ENCODE measurements around the gene USP43. TPM values are rescaled to one million over a fixed set of nuclear protein-coding genes. Genes with fewer than 3 reads are reported as not detected.

The USP43 gene
- total RNA-seq, 6 donors from 2014 or later = 5.9 to 17.9 (median 11.0) TPM

- H3K36me3 ChIP-seq = no peaks in the 10 kb centered on the region
- no peaks in the 10 kb centered on the region for H3K27me3 ChIP-seq
- DNase-seq (no peak), ATAC-seq (ENCODE audit: low FRiP score in 2 of 2) (no peak)
- no peaks in the 10 kb centered on the region for H3K9me3 ChIP-seq
- WGBS, 2 donors = 37 to 59% methylated on average over 5 of the region's 5 CpGs
- H3K27ac ChIP-seq = no peak overlapping the region
- H3K4me3 ChIP-seq = no peak overlapping the region
- TF ChIP-seq EP300 (IDR thresholded peaks at IDR 0.05) (no peak), CTCF (IDR thresholded peaks at IDR 0.05) (peak in 5 of 6 experiments; percentile 13 to 64 (median 34)), POLR2A (IDR thresholded peaks at IDR 0.05) (no peak)
- no peaks in the 10 kb centered on the region for H3K4me1 ChIP-seq
Measured at GRCh38 chr17:9768381-9768934, 123.1 kb downstream of the USP43 start.

- Histone ChIP-seq H3K4me3 (no peak overlapping the region), H3K4me1 (no peaks in the 10 kb centered on the region), H3K9me3 (no peaks in the 10 kb centered on the region), H3K27me3 (no peaks in the 10 kb centered on the region), H3K36me3 (no peaks in the 10 kb centered on the region), H3K27ac (no peak overlapping the region)
- WGBS, 2 donors = 86 to 96% methylated on average over 12 to 15 of the region's 15 CpGs
- DNase-seq (no peak), ATAC-seq (ENCODE audit: low FRiP score in 2 of 2) (no peak)
- TF ChIP-seq POLR2AphosphoS5 (IDR thresholded peaks at IDR 0.05) (no peak), POLR2A (IDR thresholded peaks at IDR 0.05) (no peak), CTCF (IDR thresholded peaks at IDR 0.05) (peak in 1 of 6 experiments; percentile 3), EP300 (IDR thresholded peaks at IDR 0.05) (no peak)
Measured at GRCh38 chr17:9769036-9769695, 123.8 kb downstream of the USP43 start.

- no peaks in the 10 kb centered on the region for H3K9me3 ChIP-seq
- TF ChIP-seq CTCF (IDR thresholded peaks at IDR 0.05) (no peak), EP300 (IDR thresholded peaks at IDR 0.05) (no peak), POLR2AphosphoS5 (IDR thresholded peaks at IDR 0.05) (no peak), POLR2A (IDR thresholded peaks at IDR 0.05) (no peak)
- no peaks in the 10 kb centered on the region for H3K36me3 ChIP-seq
- no peak overlapping the region for H3K27ac ChIP-seq
- no peaks in the 10 kb centered on the region for H3K27me3 ChIP-seq
- ATAC-seq (ENCODE audit: low FRiP score in 2 of 2) (no peak), DNase-seq (no peak)
- WGBS, 2 donors = 91 to 93% methylated on average over 24 to 27 of the region's 27 CpGs
- no peak overlapping the region for H3K4me3 ChIP-seq
- H3K4me1 ChIP-seq = no peaks in the 10 kb centered on the region
Measured at GRCh38 chr17:9771465-9771864, 126.1 kb downstream of the USP43 start.

- no peaks in the 10 kb centered on the region for H3K36me3 ChIP-seq
- ATAC-seq (ENCODE audit: low FRiP score in 2 of 2) = no peak
- H3K27me3 ChIP-seq = no peaks in the 10 kb centered on the region
- H3K4me1 ChIP-seq = no peaks in the 10 kb centered on the region
- H3K27ac ChIP-seq = no peak overlapping the region
- TF ChIP-seq POLR2A (IDR thresholded peaks at IDR 0.05) = no peak
- TF ChIP-seq EP300 (IDR thresholded peaks at IDR 0.05) = no peak
- TF ChIP-seq POLR2AphosphoS5 (IDR thresholded peaks at IDR 0.05) = no peak
- H3K4me3 ChIP-seq = no peak overlapping the region
- DNase-seq = no peak
- no peaks in the 10 kb centered on the region for H3K9me3 ChIP-seq
- 79 to 91% methylated on average over 8 to 19 of the region's 19 CpGs for WGBS, 2 donors
Measured at GRCh38 chr17:9772658-9773057, 127.3 kb downstream of the USP43 start.

GRCh38 chr17:9776911-9777310 is 131.6 kb downstream of the USP43 start:
- no peaks in the 10 kb centered on the region for H3K36me3 ChIP-seq
- TF ChIP-seq EP300 (IDR thresholded peaks at IDR 0.05) (no peak), POLR2A (IDR thresholded peaks at IDR 0.05) (no peak), CTCF (IDR thresholded peaks at IDR 0.05) (no peak), POLR2AphosphoS5 (IDR thresholded peaks at IDR 0.05) (no peak)
- H3K4me1 ChIP-seq = no peaks in the 10 kb centered on the region
- no peak overlapping the region for H3K4me3 ChIP-seq
- H3K27ac ChIP-seq = no peak overlapping the region
- ATAC-seq (ENCODE audit: low FRiP score in 2 of 2) (no peak), DNase-seq (no peak)
- no peaks in the 10 kb centered on the region for H3K9me3 ChIP-seq
- WGBS, 2 donors = 90 to 92% methylated on average over 9 of the region's 9 CpGs
- no peaks in the 10 kb centered on the region for H3K27me3 ChIP-seq

Other genes with a start within 250 kb of the USP43 start
- 100 to 1,000 TPM in 1 of 6 donors, 10 to 100 TPM in 5; 39.2 to 138 (median 52.3) TPM for gene STX8, start 69.7 kb upstream of the USP43 start, total RNA-seq
- 10 to 100 TPM in 3 of 6 donors, 1 to 10 TPM in 2, under 1 TPM in 1; 0.72 to 69.0 (median 12.5) TPM for gene CFAP52, start 68.9 kb upstream of the USP43 start, total RNA-seq
- gene DHRS7C, start 146.1 kb downstream of the USP43 start, total RNA-seq = not detected
- gene GSG1L2, start 176.6 kb downstream of the USP43 start, total RNA-seq = not detected
- 1 to 10 TPM in 2 of 6 donors, under 1 TPM in 2, not detected in 2; 0.30 to 2.0 (median 0.78) TPM for gene GLP2R, start 180.4 kb downstream of the USP43 start, total RNA-seq